NCI-H2081 treated with DMSO at 0.1 percent for 48 hours (cell line): ENCODE data around the gene S1PR2.

Experiments
- DNase-seq: peaks from one replicate; lab custom pipeline; 2025; lab: John Stamatoyannopoulos, UW

S1PR2 gene, protein sequence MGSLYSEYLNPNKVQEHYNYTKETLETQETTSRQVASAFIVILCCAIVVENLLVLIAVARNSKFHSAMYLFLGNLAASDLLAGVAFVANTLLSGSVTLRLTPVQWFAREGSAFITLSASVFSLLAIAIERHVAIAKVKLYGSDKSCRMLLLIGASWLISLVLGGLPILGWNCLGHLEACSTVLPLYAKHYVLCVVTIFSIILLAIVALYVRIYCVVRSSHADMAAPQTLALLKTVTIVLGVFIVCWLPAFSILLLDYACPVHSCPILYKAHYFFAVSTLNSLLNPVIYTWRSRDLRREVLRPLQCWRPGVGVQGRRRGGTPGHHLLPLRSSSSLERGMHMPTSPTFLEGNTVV

DNA sequence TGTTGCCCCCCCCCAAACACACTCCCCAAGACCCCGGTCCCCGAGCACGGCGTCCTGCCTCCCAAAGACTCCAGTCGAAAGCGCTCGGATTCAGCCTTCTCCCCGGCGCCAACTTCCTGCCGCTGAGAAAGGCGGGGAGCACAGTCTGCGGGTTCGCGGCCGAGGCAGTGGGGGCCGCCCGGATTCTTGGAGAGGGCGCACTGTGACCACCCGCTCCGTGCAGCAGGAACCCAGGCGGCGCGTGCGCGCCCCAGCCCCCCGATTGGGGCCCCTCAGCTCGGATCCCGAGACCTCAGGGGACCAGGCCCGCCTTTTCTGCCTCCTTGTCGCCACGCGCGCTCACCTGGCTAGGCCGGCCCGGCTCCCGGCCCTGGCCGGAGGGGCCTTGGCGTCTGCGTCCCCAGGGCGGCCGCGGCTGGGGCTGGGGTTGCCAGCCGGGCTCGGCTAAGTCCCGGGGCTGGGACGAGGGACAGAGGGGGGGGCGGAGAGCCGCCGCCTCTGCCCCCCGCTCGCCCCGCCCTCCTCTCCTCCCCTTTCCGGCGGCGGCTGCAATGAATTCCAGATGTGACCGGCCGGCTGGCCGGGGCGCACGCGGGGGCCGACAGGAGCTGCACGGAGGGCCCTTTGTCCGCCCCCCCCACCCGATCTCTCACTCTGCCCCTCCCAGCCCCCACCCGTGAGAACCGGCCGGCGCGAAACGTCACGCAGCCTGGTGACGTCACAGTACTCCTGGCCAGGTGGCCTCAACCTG lies at the start of gene S1PR2:
TSS of gene S1PR2 (minus strand) at position 471 of the 751 bp plus-strand sequence. CDS start 6,426 bp downstream, outside the sequence.
- DNase-seq = no peak

DNA sequence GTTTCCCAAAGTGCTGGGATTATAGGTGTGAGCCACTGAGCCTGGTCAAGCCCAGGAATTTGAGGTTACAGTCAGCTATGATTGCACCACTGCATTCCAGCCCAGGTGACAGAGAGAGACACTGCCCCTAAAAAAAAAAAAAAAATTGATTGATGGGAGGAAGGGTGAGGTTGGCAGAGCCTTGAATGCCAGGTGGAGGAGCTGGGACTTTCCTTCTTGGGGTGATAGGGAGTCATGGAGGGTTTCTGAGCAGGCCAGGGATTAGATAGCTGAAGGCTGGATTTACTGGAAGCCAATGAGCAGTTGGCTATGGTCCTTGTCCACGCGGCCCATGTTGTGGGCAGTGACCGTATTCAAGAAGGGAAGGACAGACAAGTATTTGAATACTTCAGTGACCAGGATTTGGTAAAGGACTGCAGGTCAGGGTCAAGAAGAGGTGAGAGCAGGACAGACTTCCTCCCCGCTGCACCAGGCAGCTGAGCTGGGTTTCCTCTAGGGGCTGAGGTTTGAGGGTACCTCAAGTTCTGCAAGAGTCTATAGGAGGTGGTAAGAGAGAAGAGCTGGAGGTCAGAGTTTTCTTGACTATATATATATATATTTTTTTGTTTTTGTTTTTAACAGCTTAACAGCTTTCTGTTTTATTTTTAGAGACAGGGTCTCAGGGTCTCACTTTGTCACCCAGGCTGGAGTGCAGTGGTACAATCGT lies 48.8 kb upstream of the S1PR2 start:
- no peak for DNase-seq

DNA sequence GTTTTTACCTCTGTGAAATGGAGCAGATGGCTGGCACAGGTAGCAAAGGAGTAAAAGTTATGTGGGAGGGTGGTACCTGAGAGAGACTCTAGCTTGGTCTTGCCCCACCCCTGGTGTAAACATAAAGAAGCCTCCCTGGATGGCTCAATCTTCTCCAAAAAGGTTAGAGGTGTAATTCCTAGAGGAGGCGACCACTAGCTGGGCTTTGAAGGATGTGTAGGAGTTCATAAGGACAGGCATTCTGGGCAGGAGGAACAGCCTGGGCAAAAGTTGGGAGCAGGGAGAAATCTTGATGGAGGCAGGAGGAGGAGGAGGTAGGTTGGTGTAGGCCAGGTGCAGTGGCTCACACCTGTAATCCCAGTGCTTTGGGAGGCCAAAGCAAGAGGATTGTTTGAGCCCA lies 47.8 kb upstream of the S1PR2 start:
- no peak for DNase-seq

DNA sequence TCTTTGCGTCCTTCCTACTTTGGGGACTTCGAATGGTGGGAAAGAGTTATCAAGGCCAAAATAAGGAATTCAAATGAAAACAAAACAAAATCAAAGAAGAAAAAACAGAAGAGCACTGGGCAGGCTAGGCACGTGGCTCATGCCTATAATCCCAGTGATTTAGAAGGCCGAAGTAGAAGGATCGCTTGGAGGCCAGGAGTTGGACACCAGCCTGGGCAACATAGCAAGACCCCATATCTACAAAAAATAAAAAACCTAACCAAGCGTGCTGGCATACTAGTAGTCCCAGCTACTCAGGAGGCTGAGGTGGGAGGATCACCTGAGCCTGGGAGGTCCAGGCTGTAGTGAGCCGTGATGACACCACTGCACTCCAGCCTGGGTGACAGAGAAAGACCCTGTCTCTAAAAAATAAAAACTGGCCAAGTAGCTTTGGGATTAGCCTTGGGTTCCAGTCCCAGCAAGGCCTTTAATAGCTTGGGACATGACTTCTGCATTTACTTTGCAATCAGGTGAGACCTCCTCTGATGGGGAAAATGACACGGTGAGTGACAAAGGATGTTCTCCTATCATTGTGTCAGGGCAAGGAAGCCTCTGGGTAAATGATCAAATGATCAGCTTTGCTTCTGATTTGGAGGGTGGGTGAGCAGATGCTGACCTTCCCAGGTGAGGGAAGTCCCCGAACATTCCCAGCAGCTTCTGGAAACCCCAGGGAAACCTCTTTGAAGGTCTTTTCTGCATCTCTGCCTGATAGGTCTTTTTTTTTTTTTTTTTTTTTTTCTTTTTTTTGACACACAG lies 46.9 kb upstream of the S1PR2 start:
- no peak for DNase-seq

GRCh38 chr19:10274589-10274988 lies 43.5 kb upstream of the S1PR2 start:
- DNase-seq = no peak

DNA sequence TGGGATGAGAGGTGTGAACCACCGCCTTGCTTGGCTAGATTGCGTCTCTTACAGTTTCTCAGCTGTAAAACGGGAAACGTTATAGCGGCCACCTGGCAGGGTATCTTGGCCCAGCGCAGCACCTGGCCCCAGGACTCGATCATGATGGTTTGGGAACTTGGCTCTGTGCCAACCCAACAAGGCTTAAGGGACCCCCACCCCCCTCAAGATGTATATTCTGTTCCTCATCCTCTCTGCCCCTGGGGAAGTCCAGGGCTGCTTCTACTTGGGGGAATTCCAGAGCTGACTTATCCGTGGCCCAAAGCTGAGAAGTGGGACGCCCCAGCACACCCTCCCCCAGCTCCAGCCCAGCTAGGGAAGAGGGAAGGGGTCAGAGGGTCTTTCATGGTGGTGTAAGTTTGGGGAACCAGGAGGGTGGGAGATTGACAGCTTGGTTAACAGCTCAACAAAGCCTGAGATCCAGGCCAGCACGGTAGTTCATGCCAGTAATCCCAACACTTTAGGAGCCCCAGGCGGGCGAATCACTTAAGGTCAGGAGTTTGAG lies 40.5 kb upstream of the S1PR2 start:
- DNase-seq = no peak

DNA sequence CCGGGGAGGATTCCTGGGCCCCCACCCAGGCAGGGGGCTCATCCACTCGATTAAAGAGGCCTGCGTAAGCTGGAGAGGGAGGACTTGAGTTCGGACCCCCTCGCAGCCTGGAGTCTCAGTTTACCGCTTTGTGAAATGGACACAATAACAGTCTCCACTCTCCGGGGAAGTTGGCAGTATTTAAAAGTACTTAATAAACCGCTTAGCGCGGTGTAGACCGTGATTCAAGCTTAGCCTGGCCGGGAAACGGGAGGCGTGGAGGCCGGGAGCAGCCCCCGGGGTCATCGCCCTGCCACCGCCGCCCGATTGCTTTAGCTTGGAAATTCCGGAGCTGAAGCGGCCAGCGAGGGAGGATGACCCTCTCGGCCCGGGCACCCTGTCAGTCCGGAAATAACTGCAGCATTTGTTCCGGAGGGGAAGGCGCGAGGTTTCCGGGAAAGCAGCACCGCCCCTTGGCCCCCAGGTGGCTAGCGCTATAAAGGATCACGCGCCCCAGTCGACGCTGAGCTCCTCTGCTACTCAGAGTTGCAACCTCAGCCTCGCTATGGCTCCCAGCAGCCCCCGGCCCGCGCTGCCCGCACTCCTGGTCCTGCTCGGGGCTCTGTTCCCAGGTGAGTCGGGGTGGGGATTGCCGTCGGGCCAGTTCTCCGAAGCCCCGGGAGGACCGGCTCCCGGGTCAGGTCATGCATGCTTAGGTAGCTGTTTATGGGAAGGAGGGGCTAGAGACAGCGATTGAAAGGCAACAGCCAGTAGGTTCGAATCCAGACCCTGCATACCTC lies 39.7 kb upstream of the S1PR2 start, which contains the start of gene ICAM1:
TSS of gene ICAM1 (plus strand) at position 505 of the 779 bp plus-strand sequence. CDS start at position 545, 40 bp downstream.
- no peak for DNase-seq

DNA sequence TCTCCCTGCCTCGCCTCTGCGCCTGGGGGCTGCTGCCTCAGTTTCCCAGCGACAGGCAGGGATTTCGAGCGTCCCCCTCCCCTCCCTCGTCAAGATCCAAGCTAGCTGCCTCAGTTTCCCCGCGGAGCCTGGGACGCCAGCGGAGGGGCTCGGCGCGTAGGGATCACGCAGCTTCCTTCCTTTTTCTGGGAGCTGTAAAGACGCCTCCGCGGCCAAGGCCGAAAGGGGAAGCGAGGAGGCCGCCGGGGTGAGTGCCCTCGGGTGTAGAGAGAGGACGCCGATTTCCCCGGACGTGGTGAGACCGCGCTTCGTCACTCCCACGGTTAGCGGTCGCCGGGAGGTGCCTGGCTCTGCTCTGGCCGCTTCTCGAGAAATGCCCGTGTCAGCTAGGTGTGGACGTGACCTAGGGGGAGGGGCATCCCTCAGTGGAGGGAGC lies 39.1 kb upstream of the S1PR2 start:
- no peak for DNase-seq

DNA sequence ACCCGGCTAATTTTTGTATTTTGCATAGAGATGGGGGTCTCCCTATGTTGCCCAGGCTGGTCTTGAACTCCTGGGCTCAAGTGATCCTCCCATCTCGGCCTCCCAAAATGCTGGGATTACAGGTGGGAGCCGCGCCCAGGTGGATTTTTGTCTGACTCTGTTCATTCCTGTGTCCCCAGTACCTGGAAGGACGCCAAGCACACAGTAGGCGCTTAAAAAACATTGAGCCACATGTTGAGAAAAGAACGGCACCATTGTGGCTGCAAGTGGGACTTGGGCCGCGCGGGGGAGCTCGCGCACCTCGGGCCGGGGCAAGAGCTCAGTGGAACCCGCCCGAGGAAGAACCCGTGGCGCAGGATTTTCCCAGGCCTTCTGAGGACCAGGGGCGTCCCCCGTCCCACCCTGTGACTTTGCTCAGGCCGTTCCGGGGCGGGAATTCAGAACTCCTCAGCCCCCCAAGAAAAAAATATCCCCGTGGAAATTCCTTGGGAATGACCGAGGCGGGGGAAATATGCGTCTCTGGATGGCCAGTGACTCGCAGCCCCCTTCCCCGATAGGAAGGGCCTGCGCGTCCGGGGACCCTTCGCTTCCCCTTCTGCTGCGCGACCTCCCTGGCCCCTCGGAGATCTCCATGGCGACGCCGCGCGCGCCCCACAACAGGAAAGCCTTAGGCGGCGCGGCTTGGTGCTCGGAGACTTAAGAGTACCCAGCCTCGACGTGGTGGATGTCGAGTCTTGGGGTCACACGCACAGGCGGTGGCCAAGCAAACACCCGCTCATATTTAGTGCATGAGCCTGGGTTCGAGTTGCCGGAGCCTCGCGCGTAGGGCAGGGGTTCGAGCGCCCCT lies 38.4 kb upstream of the S1PR2 start:
- DNase-seq = no peak

GRCh38 chr19:10268071-10268470 lies 36.9 kb upstream of the S1PR2 start:
- DNase-seq = no peak

DNA sequence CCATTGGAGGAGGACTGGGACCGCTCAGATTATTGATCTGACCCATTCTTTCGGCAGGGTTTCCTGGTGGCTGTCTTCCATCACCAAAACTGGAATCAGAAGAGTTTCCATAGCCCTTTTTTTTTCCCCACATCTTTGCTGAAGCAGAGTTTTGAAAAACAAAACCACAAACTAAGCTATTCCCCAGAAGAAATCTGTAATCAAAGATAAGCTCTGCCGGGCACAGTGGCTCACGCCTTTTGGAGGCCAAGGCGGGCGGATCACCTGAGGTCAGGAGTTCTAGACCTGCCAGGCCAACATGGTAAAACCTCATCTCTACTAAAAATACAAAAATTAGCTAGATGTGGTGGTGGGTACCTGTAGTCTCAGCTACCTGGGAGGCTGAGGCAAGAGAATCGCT lies 35.6 kb upstream of the S1PR2 start:
- DNase-seq = no peak

DNA sequence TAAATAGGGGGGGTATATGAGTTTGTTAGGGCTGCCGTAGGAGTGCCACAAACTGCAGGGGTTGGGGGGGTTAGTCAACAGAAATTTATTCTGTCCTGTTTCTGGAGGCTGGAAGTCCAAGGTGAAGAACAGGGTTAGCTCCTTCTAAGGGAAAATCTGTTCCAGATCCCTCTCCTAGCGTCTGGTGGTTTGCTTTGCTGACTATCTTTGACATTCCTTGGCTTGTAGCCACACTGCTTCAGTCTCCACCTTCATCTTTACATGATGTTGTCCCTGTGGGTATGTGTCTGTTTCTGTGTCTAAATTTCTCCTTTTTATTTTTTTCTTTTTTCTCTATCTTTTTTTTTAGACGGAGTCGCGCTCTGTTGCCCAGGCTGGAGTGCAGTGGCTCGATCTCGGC lies 31.6 kb upstream of the S1PR2 start:
- no peak for DNase-seq

GRCh38 chr19:10260141-10260584 lies 29.0 kb upstream of the S1PR2 start:
- DNase-seq = no peak

DNA sequence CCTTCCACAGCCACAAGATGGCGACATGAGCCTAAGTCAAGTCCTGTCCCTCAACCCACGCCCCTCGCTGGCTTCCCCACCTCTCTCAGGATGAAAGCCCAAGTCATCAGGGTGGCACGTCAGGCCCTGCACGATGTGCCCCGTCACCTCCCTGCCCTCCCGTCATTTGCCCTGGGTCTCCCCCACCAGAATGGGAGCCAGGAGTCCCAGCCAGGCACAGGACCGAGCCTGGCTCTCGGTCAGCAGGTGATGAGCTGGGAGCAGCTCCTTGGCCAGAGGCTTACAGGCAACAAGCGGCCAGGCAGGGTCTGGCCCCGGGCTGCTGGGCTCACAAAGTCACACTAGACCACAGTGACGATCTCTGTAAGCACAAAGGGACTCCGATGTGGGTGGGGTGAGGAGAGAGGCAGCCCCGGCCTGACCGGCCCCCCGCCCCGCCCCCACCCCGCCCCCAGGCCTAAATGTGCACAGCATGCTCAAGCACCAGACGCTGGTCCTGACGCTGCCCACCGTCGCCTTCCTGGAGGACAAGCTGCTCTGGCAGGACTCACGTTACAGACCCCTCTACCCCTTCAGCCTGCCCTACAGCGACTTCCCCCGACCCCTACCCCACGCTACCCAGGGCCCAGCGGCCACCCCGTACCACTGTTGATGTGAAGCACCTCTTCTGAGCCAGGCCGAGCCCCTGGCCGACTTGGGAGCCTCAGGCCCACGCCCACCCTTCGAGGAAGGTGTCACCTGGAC lies 28.2 kb upstream of the S1PR2 start:
- DNase-seq = no peak

- no peak for DNase-seq
Observed at GRCh38 chr19:10258080-10258710, 27.1 kb upstream of the S1PR2 start.

DNA sequence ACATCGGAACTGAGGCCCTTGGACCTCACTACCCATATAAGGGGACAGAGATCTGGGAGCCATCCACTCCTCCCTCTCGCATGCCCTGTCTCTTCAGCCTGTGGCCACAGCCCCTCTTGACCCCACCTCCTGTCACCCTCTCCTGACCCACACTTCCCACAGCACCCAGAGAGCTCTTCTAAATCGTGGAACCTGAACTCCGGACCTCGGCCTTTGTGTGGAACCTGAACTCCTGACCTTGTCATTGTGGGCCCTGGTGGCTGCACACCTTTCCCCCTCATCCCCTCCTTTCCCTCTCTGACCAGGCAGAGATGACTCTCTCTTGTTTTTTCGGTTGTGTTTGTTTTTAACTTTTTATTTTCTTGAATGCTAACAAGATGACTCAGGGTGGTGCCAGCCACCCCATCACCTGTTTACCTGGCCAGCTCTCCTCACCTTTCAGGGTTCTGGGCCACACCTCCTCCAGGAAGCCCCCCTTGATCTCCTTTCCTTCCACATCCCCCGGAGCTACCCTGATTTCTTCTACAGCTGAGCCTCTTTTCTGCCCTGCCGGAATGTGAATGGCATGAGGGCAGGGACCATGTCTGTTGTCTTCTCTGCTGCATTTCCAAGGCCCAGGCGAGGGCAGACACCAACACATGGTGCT lies 26.0 kb upstream of the S1PR2 start:
- no peak for DNase-seq

- DNase-seq = no peak
Observed at GRCh38 chr19:10256551-10256950, 25.4 kb upstream of the S1PR2 start.

DNA sequence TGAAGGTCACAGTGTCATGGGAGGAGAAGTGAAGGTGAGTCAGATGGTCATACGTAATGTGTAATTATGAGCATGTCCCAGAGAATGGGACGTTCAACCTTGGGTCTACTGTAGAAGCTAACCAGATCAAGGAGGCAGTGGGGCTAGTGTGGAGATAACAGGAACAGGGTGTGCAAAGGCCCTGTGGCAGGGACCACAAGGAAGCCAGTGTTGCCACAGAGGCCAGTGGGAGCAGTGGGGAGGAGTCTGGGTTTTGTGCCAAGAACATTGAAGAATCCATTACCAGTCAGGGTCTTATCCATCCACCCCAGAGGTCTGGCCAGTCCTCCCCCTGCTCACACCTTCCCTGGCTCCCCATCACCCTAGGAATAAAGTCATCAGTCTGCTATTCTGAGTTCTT lies 24.2 kb upstream of the S1PR2 start:
- no peak for DNase-seq
